ENCODE data around the gene CHODL. TPM values are rescaled to one million over a fixed set of nuclear protein-coding genes. Genes with fewer than 3 reads are reported as not detected.

CHODL gene
- total and polyA plus RNA-seq, 2 of the 4 experiments (the other 2 are of a cell fraction), result under 0.01 TPM; not detected in 1

- Histone ChIP-seq H3K4me2 (ENCODE audit: low read depth, low read length) (no peak overlapping the region), H3K9me3 (ENCODE audit: control insufficient read depth, insufficient read depth, low read length) (peaks cover 13% of the 10 kb centered on the region), H2BK20ac (ENCODE audit: low read depth, low read length) (no peak overlapping the region), H3K27me3 (ENCODE audit: control insufficient read depth, insufficient read depth, low read length) (no peaks in the 10 kb centered on the region), H4K20me1 (ENCODE audit: insufficient read depth, low read length) (no peaks in the 10 kb centered on the region), H2AFZ (replicated peaks; ENCODE audit: low read length, poor library complexity) (no peak overlapping the region), H3K4me1 (ENCODE audit: control insufficient read depth, insufficient read depth, low read length) (no peaks in the 10 kb centered on the region), H4K8ac (ENCODE audit: low read depth in 2 of 2, low read length in 2 of 2) (no peak overlapping the region), H3K27ac (ENCODE audit: insufficient read depth, low read length) (no peak overlapping the region), H2BK15ac (ENCODE audit: low read depth, low read length) (no peak overlapping the region), H3K23ac (ENCODE audit: low read depth, low read length) (no peak overlapping the region), H4K91ac (ENCODE audit: insufficient read depth, low read depth, low read length) (no peak overlapping the region), H2AK5ac (ENCODE audit: low read depth, low read length) (no peak overlapping the region), H3K56ac (ENCODE audit: extremely low read depth, insufficient read depth, low read length) (no peak overlapping the region), H2AK9ac (replicated peaks; ENCODE audit: low read depth, low read length, poor library complexity) (no peak overlapping the region), H3K18ac (ENCODE audit: low read depth, low read length) (no peak overlapping the region), H3K4me3 (ENCODE audit: insufficient read depth, low read depth, low read length) (no peak overlapping the region), H3K9me1 (ENCODE audit: insufficient read depth, low read length) (no peaks in the 10 kb centered on the region), H4K5ac (ENCODE audit: low read depth, low read length) (no peak overlapping the region), H3K9ac (ENCODE audit: low read depth, low read length) (no peak overlapping the region), H3K79me1 (ENCODE audit: low read depth in 1 of 2, low read length in 2 of 2) (no peaks in the 10 kb centered on the region), H3K4ac (ENCODE audit: low read depth, low read length) (no peak overlapping the region), H2BK5ac (ENCODE audit: low read depth, low read length, poor library complexity, severe bottlenecking) (no peak overlapping the region), H2BK120ac (ENCODE audit: low read depth, low read length) (no peak overlapping the region), H3K14ac (replicated peaks; ENCODE audit: low read depth, low read length) (no peak overlapping the region), H3K36me3 (ENCODE audit: control insufficient read depth, insufficient read depth, low read length) (no peaks in the 10 kb centered on the region)
- dilution Hi-C loops (cut with HindIII; ENCODE audit: low sequenced_read_pairs, unreplicated experiment) (no loop called here), intact Hi-C loops (cut with micrococcal nuclease) (no loop called here), in situ Hi-C loops (cut with MboI; ENCODE audit: low sequenced_read_pairs) (no loop called here)
- WGBS, 2 experiments (ENCODE audit: extremely low coverage in 2 of 2, insufficient read length in 1 of 2), result 0% methylated on average over 1 of the region's 1 CpG; no CpG with 5 or more reads in 1 of the 2 experiments
- ChIA-PET CTCF (no interaction called here), POLR2A (ENCODE audit: unreplicated experiment) (no interaction called here)
- no TSS peak for BruUV-seq (replicated peaks)
- no peak for TF ChIP-seq CEBPB (IDR thresholded peaks at IDR 0.05; ENCODE audit: low read depth, low read length)
- TF ChIP-seq ELK1 (IDR thresholded peaks at IDR 0.05; ENCODE audit: borderline replicate concordance, low read depth, low read length), result no peak
- TF ChIP-seq RFX5 (IDR thresholded peaks at IDR 0.05; ENCODE audit: low read depth, low read length), result no peak
- no peak for TF ChIP-seq MAZ (IDR thresholded peaks at IDR 0.05; ENCODE audit: borderline replicate concordance, low read depth, low read length)
- no peak for TF ChIP-seq MAFK (IDR thresholded peaks at IDR 0.05; ENCODE audit: low read depth, low read length)
- no peak for TF ChIP-seq NFE2L2 (IDR thresholded peaks at IDR 0.05; ENCODE audit: low read depth, low read length)
- no peak for TF ChIP-seq USF2 (IDR thresholded peaks at IDR 0.05; ENCODE audit: low read depth, low read length)
- no peak for TF ChIP-seq BHLHE40 (IDR thresholded peaks at IDR 0.05; ENCODE audit: low read depth, low read length)
- no peak for TF ChIP-seq FOS (IDR thresholded peaks at IDR 0.05; ENCODE audit: low read depth, low read length)
- no peak for TF ChIP-seq MXI1 (IDR thresholded peaks at IDR 0.05; ENCODE audit: borderline replicate concordance, low read depth, low read length)
- TF ChIP-seq SMC3 (IDR thresholded peaks at IDR 0.05; ENCODE audit: low read depth, low read length), result no peak
- TF ChIP-seq POLR2A (IDR thresholded peaks at IDR 0.05; ENCODE audit: low read depth, low read length), result no peak
- no peak for TF ChIP-seq RCOR1 (IDR thresholded peaks at IDR 0.05; ENCODE audit: insufficient replicate concordance, low read length)
- no peak for TF ChIP-seq CHD1 (IDR thresholded peaks at IDR 0.05; ENCODE audit: low read depth, low read length)
- TF ChIP-seq CTCF (conservative IDR thresholded peaks at IDR 0.05; ENCODE audit: low read depth, low read length), result no peak
- TF ChIP-seq RAD21 (IDR thresholded peaks at IDR 0.05; ENCODE audit: low read length), result no peak
- DNase-seq (no peak), ATAC-seq (ENCODE audit: low read depth) (no peak)
Observed at GRCh38 chr21:18218331-18218730, 26.3 kb upstream of the CHODL start.
